Measurements from ENCODE around the gene ADARB2.

Gene ADARB2

GRCh38 chr10:1664333-1664964, 72.9 kb downstream of the ADARB2 start:
- DNase-seq (ENCODE audit: low spot score) (no peak), FAIRE-seq (no peak)

DNA sequence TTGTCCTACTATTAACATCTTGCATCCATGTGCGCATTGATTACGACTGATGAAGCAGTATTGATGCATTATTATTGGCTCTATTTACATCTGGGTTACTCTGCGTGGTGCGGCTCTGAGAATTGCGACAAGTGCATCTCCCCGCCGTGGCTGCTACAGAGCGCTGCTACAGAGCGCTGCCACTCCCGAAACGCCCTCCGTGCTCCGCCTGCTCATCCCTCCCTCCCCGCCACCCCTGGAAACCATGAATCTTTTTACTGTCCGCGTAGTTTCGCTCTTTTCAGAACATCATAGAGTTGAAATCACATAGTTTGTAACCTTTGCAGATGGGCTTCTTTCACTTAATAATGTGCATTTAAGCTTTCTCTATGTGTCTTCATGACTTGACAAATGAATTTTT, 74.1 kb downstream of the ADARB2 start:
- DNase-seq (ENCODE audit: low spot score) (no peak), FAIRE-seq (no peak)

DNA sequence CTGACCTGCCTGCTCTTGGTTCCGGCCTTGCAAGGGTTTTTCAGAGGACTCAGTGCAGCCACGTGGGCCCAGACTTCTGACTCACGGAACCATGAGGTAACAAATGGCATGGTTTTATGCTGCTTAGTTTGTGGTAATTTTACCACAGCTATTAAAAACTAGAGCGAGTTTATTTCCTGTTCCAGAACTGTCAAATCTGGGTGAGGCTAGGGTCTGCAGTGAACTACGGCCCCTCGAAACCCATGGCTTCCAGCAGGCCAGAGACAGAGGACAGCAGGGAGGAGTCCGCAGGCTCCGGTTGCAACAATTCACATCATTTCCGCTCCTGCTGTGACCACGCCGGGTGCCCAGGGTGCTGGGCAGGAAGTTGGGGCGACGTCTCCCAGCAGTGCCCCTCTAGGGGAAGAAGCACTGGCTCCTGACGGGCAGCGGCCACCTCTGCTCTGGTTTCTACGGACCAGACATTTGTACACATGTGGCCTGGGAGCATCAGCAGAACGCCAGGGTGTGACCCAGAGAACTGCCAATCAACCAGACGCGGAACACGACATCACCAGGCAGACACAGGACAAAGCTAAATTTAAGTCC, 74.8 kb downstream of the ADARB2 start:
- DNase-seq (ENCODE audit: low spot score) (no peak), FAIRE-seq (no peak)

GRCh38 chr10:1661859-1662437, 75.4 kb downstream of the ADARB2 start:
- DNase-seq (ENCODE audit: low spot score) = no peak
- FAIRE-seq = no peak

- FAIRE-seq (no peak), DNase-seq (ENCODE audit: low spot score) (no peak)
These were observed 75.9 kb downstream of the ADARB2 start for GRCh38 chr10:1661416-1661815.

DNA sequence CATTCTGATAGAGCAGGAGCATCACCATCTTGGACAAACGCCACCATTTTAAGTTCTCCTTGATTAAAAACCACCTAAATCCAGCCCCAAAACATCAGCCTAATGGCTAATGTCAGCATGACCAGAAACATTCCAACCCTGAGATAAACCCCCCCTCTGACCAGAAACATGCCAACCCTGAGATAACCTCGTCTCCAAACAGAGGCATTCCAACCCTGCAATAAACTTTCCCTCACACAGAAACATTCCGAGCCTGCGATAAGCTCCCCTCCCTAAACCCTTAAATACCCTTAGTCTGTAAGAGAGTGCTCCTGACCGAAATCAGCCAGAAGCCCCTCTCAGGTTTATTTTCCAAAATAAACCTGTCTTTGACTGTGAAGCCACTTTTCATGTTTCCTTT, 76.5 kb downstream of the ADARB2 start:
- FAIRE-seq = no peak
- no peak for DNase-seq (ENCODE audit: low spot score)

- FAIRE-seq = no peak
- DNase-seq (ENCODE audit: low spot score) = no peak
These were observed 76.9 kb downstream of the ADARB2 start for GRCh38 chr10:1660386-1660785.

DNA sequence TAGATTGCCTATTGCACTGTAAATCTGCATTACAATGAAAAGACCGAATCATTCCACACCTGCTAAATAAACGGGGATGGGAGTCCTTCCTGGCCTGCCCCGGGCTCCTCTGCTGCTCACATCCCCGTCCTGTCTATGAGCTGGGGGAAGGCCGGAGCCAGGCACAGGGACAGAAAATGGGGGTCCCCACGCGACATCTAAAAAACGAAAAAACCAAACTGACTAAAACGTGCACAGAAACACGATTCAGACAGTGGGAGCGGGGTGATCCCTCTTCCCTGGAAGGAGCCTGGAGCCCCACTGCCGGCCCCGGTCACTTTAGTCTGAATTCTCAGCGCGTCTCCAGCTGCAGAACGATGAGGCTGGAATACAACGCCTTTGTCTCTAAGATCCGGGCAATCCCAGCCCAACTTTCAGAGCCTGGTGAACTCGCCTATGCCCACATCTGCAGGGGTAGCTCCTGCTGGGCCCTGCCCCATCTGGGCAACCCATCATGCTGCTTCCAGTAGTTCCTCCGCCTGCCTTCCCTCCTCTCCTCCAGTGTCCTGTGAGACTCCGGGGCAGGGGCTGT, 78.0 kb downstream of the ADARB2 start:
- DNase-seq (ENCODE audit: low spot score) = no peak
- no peak for FAIRE-seq

DNA sequence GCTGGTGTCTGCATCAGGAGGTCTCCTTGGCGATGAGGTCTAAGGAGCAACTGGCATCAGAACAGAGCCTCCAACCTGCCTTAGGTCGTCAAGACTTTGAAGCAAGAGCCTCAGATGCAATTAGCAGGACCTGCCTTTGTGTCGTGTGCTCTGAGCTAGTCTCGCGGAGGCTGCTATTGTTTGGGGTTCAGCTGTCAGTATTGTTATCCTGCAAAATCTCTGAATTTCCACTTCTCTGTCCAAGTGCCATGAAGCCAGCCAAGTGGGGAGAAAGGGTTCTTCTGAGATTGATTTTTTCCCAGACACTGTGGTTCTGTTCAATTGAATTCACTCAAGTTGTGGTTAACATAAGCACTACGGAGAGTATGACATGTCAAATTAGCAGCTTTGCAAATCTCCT, 78.7 kb downstream of the ADARB2 start:
- no peak for DNase-seq (ENCODE audit: low spot score)
- no peak for FAIRE-seq

DNA sequence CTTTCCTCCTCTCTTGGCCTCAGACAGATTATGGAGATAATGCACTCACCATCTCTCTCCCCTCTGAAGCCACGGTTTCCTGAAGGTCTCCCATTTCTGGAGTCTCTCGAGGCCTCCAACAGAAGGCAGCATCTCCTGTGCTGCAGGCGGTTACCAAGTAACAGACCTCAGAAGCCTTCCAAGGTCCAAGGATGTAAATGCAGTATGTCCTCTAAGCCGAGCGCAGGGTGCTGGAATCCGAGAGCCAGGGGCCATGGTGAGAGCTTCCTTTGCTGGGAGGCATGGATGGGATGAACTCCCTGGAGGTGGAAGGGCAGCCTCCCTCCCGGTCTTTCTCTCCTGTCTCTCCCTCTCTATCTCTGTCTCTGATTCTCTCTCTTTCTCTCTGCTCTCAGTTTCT, 79.8 kb downstream of the ADARB2 start:
- DNase-seq (ENCODE audit: low spot score) = no peak
- FAIRE-seq = no peak

DNA sequence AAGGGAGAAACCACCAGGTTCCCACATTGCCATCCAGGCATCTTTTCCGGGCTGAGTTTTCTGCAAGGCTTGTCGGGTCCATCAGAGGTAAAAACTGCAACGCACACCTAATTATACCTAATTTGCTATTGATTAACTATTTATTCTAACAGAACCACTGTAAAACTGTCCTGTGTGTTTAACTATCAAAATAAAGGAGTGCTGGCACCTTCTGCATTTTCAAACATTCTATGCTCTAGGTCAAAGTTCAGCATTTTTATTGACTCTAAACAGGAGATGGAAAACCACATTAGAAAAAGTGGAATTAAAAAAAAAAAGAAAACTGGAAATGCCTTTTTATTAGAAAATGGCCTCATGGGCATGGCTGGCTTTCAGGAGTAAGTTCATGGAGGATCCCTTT, 82.0 kb downstream of the ADARB2 start:
- DNase-seq (ENCODE audit: low spot score) (no peak), FAIRE-seq (no peak)

DNA sequence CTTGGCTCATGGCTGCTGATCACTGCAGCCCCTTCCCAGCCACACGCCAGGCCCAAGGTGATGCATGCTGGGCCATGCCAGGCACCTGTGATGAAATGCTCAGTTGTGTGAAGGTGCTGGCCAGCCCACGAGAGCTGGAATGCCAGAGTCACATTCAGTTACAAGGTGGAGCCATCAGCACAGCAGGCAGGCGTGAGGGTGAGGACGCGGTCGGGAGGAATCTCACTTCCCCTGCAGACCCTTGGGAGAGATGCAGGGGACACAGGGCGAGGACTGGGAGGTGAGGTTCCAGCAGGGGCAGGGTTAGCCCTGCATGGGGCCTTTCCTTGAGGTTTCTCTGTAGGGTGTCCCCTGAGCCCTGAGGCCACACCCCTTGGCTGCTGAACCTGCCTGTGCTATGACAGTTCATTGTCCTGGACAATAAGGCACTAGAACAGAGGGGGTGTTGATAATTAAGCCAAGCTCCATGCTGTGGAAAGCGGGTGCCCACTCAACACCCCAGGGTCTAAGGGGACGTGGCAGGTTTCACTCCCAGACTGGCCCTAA, 82.4 kb downstream of the ADARB2 start:
- no peak for FAIRE-seq
- DNase-seq (ENCODE audit: low spot score) = no peak

DNA sequence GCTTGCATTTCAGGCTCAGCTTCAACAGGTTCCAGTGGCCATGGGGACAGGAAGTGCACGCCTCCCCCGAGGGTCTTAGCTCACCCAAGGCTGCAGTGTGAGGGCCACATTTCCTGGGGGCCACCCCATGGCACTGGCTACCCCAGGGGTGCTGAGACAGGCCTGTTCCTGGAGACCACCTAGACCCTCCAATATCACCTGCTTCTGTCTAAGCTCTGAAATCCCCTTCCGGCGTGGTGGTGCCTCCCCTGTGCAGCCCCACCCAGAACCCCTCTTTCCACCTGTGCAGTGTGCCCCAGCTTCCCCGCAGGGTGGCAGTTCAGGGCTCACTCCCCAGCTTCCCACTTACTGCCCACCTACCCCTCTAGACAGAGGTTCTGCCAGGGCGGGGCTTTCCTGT, 83.1 kb downstream of the ADARB2 start:
- FAIRE-seq = no peak
- no peak for DNase-seq (ENCODE audit: low spot score)

- DNase-seq (ENCODE audit: low spot score) = no peak
- no peak for FAIRE-seq
These were observed 84.0 kb downstream of the ADARB2 start for GRCh38 chr10:1653321-1653720.

DNA sequence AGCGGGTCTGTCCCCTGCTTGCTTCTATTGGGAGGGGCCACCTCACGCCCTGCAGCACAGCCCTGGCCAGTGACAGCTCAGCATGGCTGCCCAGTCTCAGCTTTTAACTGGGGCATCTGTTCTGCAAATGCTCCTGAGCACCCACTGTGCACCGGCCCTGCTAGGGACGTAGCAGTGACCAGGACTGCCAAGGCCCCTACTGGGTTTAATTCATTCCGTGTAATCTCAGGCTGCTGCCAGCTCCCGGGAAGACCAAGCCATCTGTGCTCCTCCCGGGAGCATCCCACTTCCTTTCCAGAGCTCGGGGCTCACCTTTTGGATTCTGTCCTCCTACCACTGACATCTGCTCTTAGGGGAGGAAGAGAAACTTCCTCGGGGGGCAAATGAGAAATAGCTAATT, 85.2 kb downstream of the ADARB2 start:
- no peak for FAIRE-seq
- DNase-seq (ENCODE audit: low spot score) = no peak

DNA sequence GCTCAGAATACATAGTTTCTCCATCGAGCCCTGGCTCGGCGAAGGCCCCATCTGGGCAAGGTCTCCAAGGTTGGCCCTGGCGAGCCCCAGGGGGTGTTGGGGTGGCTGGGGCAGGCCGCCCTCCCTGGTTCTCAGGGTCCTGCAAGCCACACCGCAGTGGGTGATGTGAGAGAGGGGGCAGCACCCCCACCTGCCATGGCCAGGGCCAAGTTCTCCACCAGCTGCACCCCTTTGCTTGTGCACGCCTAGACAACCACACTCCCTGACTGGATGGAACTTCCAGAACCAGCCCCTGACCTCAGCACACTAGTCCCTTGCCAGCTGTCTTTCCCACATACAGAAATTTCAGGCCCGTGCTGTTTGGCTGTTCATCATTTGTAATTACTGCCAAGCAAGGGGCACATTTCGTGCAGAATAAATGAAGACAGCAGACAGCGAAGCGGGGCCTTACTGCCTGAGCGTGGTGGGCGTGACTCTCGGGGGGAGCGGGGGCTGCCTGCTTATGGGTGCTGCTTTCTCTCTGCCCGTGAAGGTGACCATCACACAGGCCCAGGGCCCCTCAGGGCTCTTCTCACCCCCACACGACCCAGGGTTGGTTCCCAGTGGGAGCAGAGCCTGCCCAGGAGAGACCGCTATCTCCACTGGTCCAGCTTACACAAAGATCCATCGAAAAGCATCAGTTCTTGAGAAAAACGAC, 85.9 kb downstream of the ADARB2 start:
- FAIRE-seq (no peak), DNase-seq (ENCODE audit: low spot score) (no peak)

- FAIRE-seq (no peak), DNase-seq (ENCODE audit: low spot score) (no peak)
These were observed 86.6 kb downstream of the ADARB2 start for GRCh38 chr10:1650542-1651269.

DNA sequence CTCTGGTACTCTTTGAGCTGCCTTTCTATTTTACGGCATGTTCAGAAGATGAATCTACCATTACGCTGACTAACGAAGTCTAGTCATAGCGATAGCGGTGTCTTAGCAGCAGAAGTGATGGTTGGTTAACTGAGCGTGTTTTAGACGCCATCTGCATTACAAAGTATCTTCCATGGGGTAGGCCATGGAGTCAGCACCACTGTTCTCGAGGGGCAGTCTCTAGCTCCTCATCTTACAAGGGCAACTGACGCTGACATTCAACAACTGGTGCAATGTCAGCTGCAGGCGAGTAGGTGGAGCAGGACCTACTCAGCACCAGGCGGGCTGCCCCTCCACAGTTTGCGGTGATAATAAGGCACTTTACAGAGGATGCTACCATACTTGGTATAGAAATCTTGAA, 88.7 kb downstream of the ADARB2 start:
- FAIRE-seq = no peak
- DNase-seq (ENCODE audit: low spot score) = no peak

- FAIRE-seq (no peak), DNase-seq (ENCODE audit: low spot score) (no peak)
These were observed 91.0 kb downstream of the ADARB2 start for GRCh38 chr10:1646332-1646731.

- DNase-seq (ENCODE audit: low spot score) = no peak
- FAIRE-seq = no peak
These were observed 91.4 kb downstream of the ADARB2 start for GRCh38 chr10:1645896-1646295.

DNA sequence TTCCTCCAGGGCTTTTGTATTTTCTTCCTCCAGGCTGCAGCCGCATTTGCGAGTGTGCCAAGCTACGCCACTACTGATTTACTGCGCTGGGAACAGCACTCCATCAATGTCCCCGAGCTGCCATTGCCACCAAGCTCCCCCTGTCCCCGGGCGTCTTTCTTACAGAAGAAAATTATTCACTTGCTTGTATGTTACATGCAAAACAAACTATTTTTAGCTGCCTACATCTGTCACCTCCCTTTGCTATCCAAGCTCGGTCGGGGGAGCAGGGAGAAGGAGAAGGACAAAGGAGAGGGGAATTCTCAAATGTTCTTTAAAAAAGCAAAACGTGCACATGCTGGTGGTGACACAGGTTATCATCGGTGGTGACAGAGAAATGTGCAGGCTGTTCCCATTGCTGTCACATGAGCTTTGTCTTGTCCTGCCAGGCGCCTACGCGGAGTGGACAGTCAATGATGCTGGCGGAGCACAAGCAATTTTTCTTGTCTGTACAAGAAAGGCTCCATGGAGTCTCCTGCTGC, 93.1 kb downstream of the ADARB2 start:
- FAIRE-seq (no peak), DNase-seq (ENCODE audit: low spot score) (no peak)

Measured in RCC 7860 (cell line).